Esophagus muscularis mucosa (tissue), 4 donors: Measurements from ENCODE around the gene LIMS1. TPM values are rescaled to one million over a fixed set of nuclear protein-coding genes. Genes with fewer than 3 reads are reported as not detected.

Experiments
- DNase-seq: peaks from one replicate; pipeline ENCODE4 v3.0.0-alpha.2; 2017; ENCODE audit errors: extremely low spot score
- H3K27ac ChIP-seq, 4 donors: fragments of 200-600 bp; sonication (generic); replicated peaks in 1 of 4; 1 replicate in 3 of 4; 2 replicates in 1 of 4; pipeline ENCODE4 v1.5.1; 2016 to 2019; ENCODE audit warnings: mild to moderate bottlenecking in 1 of 4
- H3K27me3 ChIP-seq, 4 donors: fragments of 200-600 bp; sonication (generic); one replicate each; pipeline versions ENCODE4 v1.5.1 to v1.6.0; 2016 to 2019
- H3K36me3 ChIP-seq, 4 donors: fragments of 200-600 bp; sonication (generic); one replicate each; pipeline ENCODE4 v1.5.1; 2016 to 2019
- H3K4me1 ChIP-seq, 4 donors: fragments of 200-600 bp; sonication (generic); one replicate each; pipeline ENCODE4 v1.5.1; 2016 to 2019
- H3K4me3 ChIP-seq, 4 donors: fragments of 200-600 bp; sonication (generic); 1 replicate in 2 of 4; 2 replicates in 2 of 4; pipeline ENCODE4 v1.5.1; 2016 to 2019; ENCODE audit warnings: mild to moderate bottlenecking in 4 of 4, moderate library complexity in 1 of 4
- H3K9me3 ChIP-seq, 4 donors: fragments of 200-600 bp; sonication (generic); 1 replicate in 3 of 4; 2 replicates in 1 of 4; pipeline ENCODE4 v1.5.1; 2016 to 2019
- CTCF ChIP-seq, 3 experiments: fragments of 200-600 bp in 2 of 3; fragments of 450-650 bp in 1 of 3; sonication (generic) in 2 of 3; IDR thresholded peaks; one replicate each; pipeline ENCODE4 v1.5.1; 2017 to 2019; ENCODE audit warnings: antibody characterized with exemption in 3 of 3, mild to moderate bottlenecking in 2 of 3, moderate library complexity in 1 of 3
- EP300 ChIP-seq: sonication (generic); formaldehyde crosslinking; IDR thresholded peaks from one replicate; pipeline ENCODE4 v1.6.1; 2017; ENCODE audit warnings: antibody characterized with exemption
- POLR2A ChIP-seq: fragments of 450-650 bp; IDR thresholded peaks from one replicate; pipeline ENCODE4 v1.6.1; 2017; ENCODE audit warnings: antibody characterized with exemption, moderate library complexity, mild to moderate bottlenecking, low read depth
- POLR2AphosphoS5 ChIP-seq, 2 donors: sonication (generic); formaldehyde crosslinking; IDR thresholded peaks; one replicate each; pipeline ENCODE4 v1.6.1; 2017; ENCODE audit warnings: antibody characterized with exemption in 2 of 2
- WGBS: methylation state at CpG from one replicate; pipeline ENCODE4 v1.1.5; 2018; 5-methylcytosine and 5-hydroxymethylcytosine counted together
- intact Hi-C: fragments of 100-400 bp; cut with DNase I; formaldehyde crosslinking; loops from one replicate; pipeline ENCODE4 v1.15.1; 2023
- total RNA-seq, 4 donors: library from RNA; depleted of rRNA; stranded (reverse); fragments of >200 nt; gene quantifications; one replicate each; pipeline versions ENCODE4 v1.1.0 to v1.2.1, GENCODE V29; 2016

The LIMS1 gene
- total RNA-seq, 4 donors from 2014 or later: 71.0 to 141 (median 123) TPM

- no peaks in the 10 kb centered on the region for H3K9me3 ChIP-seq
- TF ChIP-seq POLR2A: no peak
- TF ChIP-seq CTCF (IDR thresholded peaks at IDR 0.05): no peak
- no peak for TF ChIP-seq EP300
- no peak for TF ChIP-seq POLR2AphosphoS5 (IDR thresholded peaks at IDR 0.05)
- peaks cover 27 to 97% (median 85%) of the 10 kb centered on the region in 4 donors for H3K4me1 ChIP-seq
- no peaks in the 10 kb centered on the region for H3K36me3 ChIP-seq
- intact Hi-C loops: no loop called here
- H3K27me3 ChIP-seq: no peaks in the 10 kb centered on the region
- DNase-seq: no peak
- WGBS: 63% methylated on average over 3 of the region's 3 CpGs
- peak overlapping the region; percentile 18 to 53 (median 27) for H3K27ac ChIP-seq
- H3K4me3 ChIP-seq: no peak overlapping the region
Measured at GRCh38 chr2:108620656-108621055, 86.4 kb downstream of the LIMS1 start.

DNA sequence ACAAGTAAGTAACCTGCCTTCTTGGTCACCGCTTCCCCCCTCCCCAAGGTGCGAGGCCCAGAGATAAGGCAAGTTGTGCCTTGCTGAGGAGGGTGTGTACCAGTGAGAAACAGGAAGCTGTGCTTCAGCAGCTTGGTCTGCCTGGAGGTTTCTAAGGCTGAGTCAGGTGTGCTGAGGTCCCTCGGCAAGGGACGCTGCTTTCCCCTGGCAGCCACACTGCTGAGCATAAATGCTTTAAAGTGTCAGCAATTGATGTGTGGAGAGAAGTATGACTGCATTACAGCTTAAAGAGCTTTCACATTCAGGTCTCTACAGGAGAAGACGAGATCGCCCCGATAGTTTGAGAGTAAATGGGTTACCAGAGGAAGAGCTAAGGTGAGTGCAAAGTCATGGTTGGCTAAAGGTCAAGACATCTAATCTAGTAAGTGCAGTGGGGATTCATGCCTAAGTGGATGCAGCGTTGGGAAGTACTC, 86.9 kb downstream of the LIMS1 start:
- Histone ChIP-seq H3K27me3 (no peaks in the 10 kb centered on the region), H3K27ac (peak overlapping the region; percentile 18 to 53 (median 27)), H3K4me1 (peaks cover 24 to 92% (median 86%) of the 10 kb centered on the region in 4 donors), H3K9me3 (no peaks in the 10 kb centered on the region), H3K4me3 (no peak overlapping the region), H3K36me3 (no peaks in the 10 kb centered on the region)
- TF ChIP-seq POLR2AphosphoS5 (IDR thresholded peaks at IDR 0.05) (peak in 1 of 2 donors; percentile 28), CTCF (IDR thresholded peaks at IDR 0.05) (no peak)
- DNase-seq: no peak
- 57% methylated on average over 8 of the region's 8 CpGs for WGBS
- intact Hi-C loops: no loop called here

DNA sequence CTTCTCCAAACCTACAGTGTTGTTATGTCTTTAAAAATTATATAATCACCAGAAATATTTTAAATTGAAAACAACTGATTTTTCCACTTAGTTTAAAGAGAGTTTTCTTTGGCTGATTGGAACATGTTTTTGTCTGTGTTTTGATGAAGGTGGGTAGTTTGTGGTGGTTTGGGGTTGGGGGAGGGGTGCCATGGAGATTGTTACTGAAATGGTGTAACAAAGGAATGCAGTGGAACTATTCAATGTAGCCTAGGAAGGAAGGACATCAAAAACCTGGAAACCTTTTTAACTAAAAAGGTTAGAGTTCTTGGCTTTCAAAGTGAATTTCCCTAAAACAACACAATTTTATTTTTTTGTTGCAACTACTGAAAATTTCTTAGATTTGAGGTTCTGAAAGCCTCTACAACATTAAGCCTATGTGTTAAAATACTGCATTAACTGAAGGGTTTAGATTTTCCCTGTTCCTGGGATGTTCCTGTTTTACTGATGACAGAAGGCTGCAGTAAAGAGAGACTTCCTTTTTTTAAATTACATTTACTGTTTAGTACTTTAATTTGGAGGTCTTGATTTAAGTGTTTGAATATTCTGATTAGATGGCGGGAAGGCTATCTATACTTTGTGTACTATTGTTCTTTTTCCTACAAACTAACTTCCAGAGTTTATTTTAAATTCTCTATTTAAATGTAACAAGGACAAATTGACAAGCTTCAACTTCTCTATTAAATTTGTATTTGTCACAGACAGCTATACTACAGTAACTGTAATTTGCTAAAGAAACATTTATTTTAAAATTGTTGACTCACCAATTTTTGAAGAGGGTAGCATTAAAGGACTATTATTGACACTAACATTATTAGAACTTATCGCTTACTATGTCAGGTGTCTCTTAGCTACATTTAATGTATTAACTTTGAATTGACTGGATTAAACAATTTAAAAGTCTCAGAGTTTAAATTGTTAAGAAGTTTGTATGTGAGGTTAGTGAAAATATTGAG, 87.7 kb downstream of the LIMS1 start:
- intact Hi-C loops: no loop called here
- Histone ChIP-seq H3K4me1 (peaks cover 24 to 86% (median 80%) of the 10 kb centered on the region in 4 donors), H3K27ac (peak overlapping the region in 1 of 4 donors; percentile 30), H3K9me3 (no peaks in the 10 kb centered on the region), H3K36me3 (no peaks in the 10 kb centered on the region), H3K4me3 (no peak overlapping the region), H3K27me3 (no peaks in the 10 kb centered on the region)
- 97% methylated on average over 2 of the region's 2 CpGs for whole genome bisulfite sequencing
- no peak for TF ChIP-seq CTCF (IDR thresholded peaks at IDR 0.05)
- TF ChIP-seq EP300: no peak
- no peak for TF ChIP-seq POLR2AphosphoS5 (IDR thresholded peaks at IDR 0.05)
- TF ChIP-seq POLR2A: no peak
- no peak for DNase-seq

- 42% methylated on average over 6 of the region's 6 CpGs for WGBS
- H3K27me3 ChIP-seq: no peaks in the 10 kb centered on the region
- H3K36me3 ChIP-seq: no peaks in the 10 kb centered on the region
- H3K4me1 ChIP-seq: peaks cover 17 to 79% (median 67%) of the 10 kb centered on the region in 4 donors
- TF ChIP-seq CTCF (IDR thresholded peaks at IDR 0.05) (no peak), EP300 (no peak), POLR2A (no peak), POLR2AphosphoS5 (IDR thresholded peaks at IDR 0.05) (no peak)
- H3K4me3 ChIP-seq: no peak overlapping the region
- intact Hi-C loops: no loop called here
- H3K27ac ChIP-seq: peak overlapping the region in 3 of 4 donors; percentile 23 to 42 (median 41)
- no peaks in the 10 kb centered on the region for H3K9me3 ChIP-seq
- DNase-seq: no peak
Measured at GRCh38 chr2:108623616-108624015, 89.3 kb downstream of the LIMS1 start.
